GM23338 (cell line): ENCODE measurements around the gene COL4A1. TPM values are rescaled to one million over a fixed set of nuclear protein-coding genes. Genes with fewer than 3 reads are reported as not detected.

ENCODE experiments used
- ATAC-seq: fragments of 200-7000 bp; cut with Tn5 transposase; 3 replicates; pipeline ENCODE4 v1.9.1; 2020
- DNase-seq: peaks from one replicate; pipeline ENCODE4 v3.0.0-alpha.2; 2015; ENCODE audit warnings: low spot score
- H2AFZ ChIP-seq: fragments of 200-600 bp; sonication (generic); 2 replicates; pipeline ENCODE4 v1.8.0; 2016; ENCODE audit warnings: antibody characterized with exemption, mild to moderate bottlenecking, moderate library complexity
- H3F3A ChIP-seq: fragments of 200-600 bp; sonication (generic); replicated peaks from 2 replicates; pipeline ENCODE4 v1.8.0; 2017; ENCODE audit warnings: antibody characterized with exemption, mixed run types, low read depth
- H3K27ac ChIP-seq: fragments of 200-600 bp; sonication (generic); 2 replicates; pipeline ENCODE4 v1.6.1; 2016; ENCODE audit warnings: low read depth
- H3K27me3 ChIP-seq: fragments of 200-600 bp; sonication (generic); 2 replicates; pipeline ENCODE4 v1.8.0; 2016; ENCODE audit warnings: mild to moderate bottlenecking, mixed run types, moderate library complexity; ENCODE audit not compliant: insufficient read depth
- H3K36me3 ChIP-seq: fragments of 200-600 bp; sonication (generic); 2 replicates; pipeline ENCODE4 v1.8.0; 2016; ENCODE audit warnings: mild to moderate bottlenecking; ENCODE audit not compliant: insufficient read depth
- H3K4me1 ChIP-seq: fragments of 200-600 bp; sonication (generic); 2 replicates; pipeline ENCODE4 v1.8.0; 2016; ENCODE audit warnings: mild to moderate bottlenecking, moderate library complexity; ENCODE audit not compliant: insufficient read depth
- H3K4me2 ChIP-seq: fragments of 200-600 bp; sonication (generic); 2 replicates; pipeline ENCODE4 v1.7.1; 2017; ENCODE audit warnings: mixed run types
- H3K4me3 ChIP-seq: fragments of 200-600 bp; sonication (generic); 2 replicates; pipeline ENCODE4 v1.6.1; 2016; ENCODE audit warnings: mixed run types
- H3K79me2 ChIP-seq: fragments of 200-600 bp; sonication (generic); replicated peaks from 2 replicates; pipeline ENCODE4 v1.8.0; 2017; ENCODE audit warnings: mild to moderate bottlenecking; ENCODE audit not compliant: insufficient read depth
- H3K9me2 ChIP-seq: fragments of 200-600 bp; sonication (generic); 2 replicates; pipeline ENCODE4 v1.8.0; 2017; ENCODE audit not compliant: insufficient read depth
- H4K20me1 ChIP-seq: fragments of 200-600 bp; sonication (generic); replicated peaks from 2 replicates; pipeline ENCODE4 v1.8.0; 2017; ENCODE audit warnings: mild to moderate bottlenecking; ENCODE audit not compliant: insufficient read depth
- H3K27ac Mint-ChIP-seq: 2 replicates; pipeline ENCODE4 v1.8.0; 2020; ENCODE audit warnings: inconsistent platforms, mild to moderate bottlenecking, moderate library complexity, mixed read lengths
- H3K27me3 Mint-ChIP-seq: 3 replicates; pipeline ENCODE4 v1.8.0; 2022; ENCODE audit warnings: low read depth, mild to moderate bottlenecking, moderate library complexity, mixed read lengths, inconsistent platforms; ENCODE audit not compliant: insufficient read depth, poor library complexity
- H3K36me3 Mint-ChIP-seq: 3 replicates; pipeline ENCODE4 v1.8.0; 2021; ENCODE audit warnings: low read depth, mild to moderate bottlenecking, inconsistent platforms, moderate library complexity, mixed read lengths
- H3K4me1 Mint-ChIP-seq: 3 replicates; pipeline ENCODE4 v1.8.0; 2020; ENCODE audit warnings: mild to moderate bottlenecking, inconsistent platforms, mixed read lengths
- H3K4me3 Mint-ChIP-seq: 3 replicates; pipeline ENCODE4 v1.8.0; 2021; ENCODE audit warnings: moderate library complexity, mild to moderate bottlenecking, inconsistent platforms, mixed read lengths
- H3K9me3 Mint-ChIP-seq: 3 replicates; pipeline ENCODE4 v1.8.0; 2020; ENCODE audit warnings: moderate library complexity, mild to moderate bottlenecking, inconsistent platforms, mixed read lengths
- CREB1 ChIP-seq: fragments of 250-450 bp; sonication (Bioruptor Pico); IDR thresholded peaks from 2 replicates; pipeline ENCODE4 v1.5.0; 2020; ENCODE audit warnings: low read depth, mild to moderate bottlenecking, moderate library complexity
- EZH2 ChIP-seq: fragments of 200-600 bp; sonication (generic); IDR thresholded peaks from one replicate; pipeline ENCODE4 v1.8.0; 2017; ENCODE audit warnings: antibody characterized with exemption, mild to moderate bottlenecking, low read depth; ENCODE audit not compliant: unreplicated experiment
- EZH2phosphoT487 ChIP-seq: fragments of 200-600 bp; sonication (generic); IDR thresholded peaks from one replicate; pipeline ENCODE4 v1.8.1; 2018; ENCODE audit warnings: antibody characterized with exemption; ENCODE audit not compliant: unreplicated experiment
- JUNB ChIP-seq: IDR thresholded peaks from one replicate; pipeline ENCODE4 v1.6.1; 2016; ENCODE audit warnings: antibody characterized with exemption; ENCODE audit not compliant: unreplicated experiment
- NANOG ChIP-seq: IDR thresholded peaks from 2 replicates; pipeline ENCODE4 v1.6.1; 2016; ENCODE audit warnings: antibody characterized with exemption, borderline replicate concordance
- POLR2AphosphoS5 ChIP-seq: IDR thresholded peaks from 2 replicates; pipeline ENCODE4 v1.6.1; 2016; ENCODE audit warnings: antibody characterized with exemption, low read depth
- STAT1 ChIP-seq: IDR thresholded peaks from one replicate; pipeline ENCODE4 v1.6.1; 2016; ENCODE audit warnings: antibody characterized with exemption; ENCODE audit not compliant: unreplicated experiment
- ZNF114 ChIP-seq: fragments of 250-450 bp; sonication (Bioruptor Pico); IDR thresholded peaks from 2 replicates; pipeline ENCODE4 v1.5.0; 2020; ENCODE audit warnings: mild to moderate bottlenecking, moderate library complexity
- ZNF331 ChIP-seq: fragments of 250-450 bp; sonication (Bioruptor Pico); IDR thresholded peaks from 2 replicates; pipeline ENCODE4 v1.5.0; 2020; ENCODE audit warnings: low read depth, mild to moderate bottlenecking, moderate library complexity
- polyA plus RNA-seq: library from polyadenylated mRNA; unstranded; fragments of >200 nt; fragmentation: Nextera tagmentation; extraction: Ambion mirVana; gene quantifications from 2 replicates; pipeline ENCODE4 v1.2.1, GENCODE V29; 2016
- total RNA-seq: library from RNA; depleted of rRNA; stranded (reverse); fragments of >200 nt; shearing (Covaris generic); gene quantifications from 2 replicates; pipeline ENCODE4 v1.2.3, GENCODE V29; 2014
- TF ChIP-seq, protein P1 (sequence below): IDR thresholded peaks from 2 replicates; pipeline ENCODE4 v1.6.1; 2016; ENCODE audit warnings: antibody characterized with exemption
- TF ChIP-seq, protein P2 (sequence below): IDR thresholded peaks from one replicate; pipeline ENCODE4 v1.6.1; 2018; ENCODE audit warnings: antibody characterized with exemption; ENCODE audit not compliant: unreplicated experiment
- TF ChIP-seq, protein P3 (sequence below): fragments of 250-450 bp; sonication (Bioruptor Pico); IDR thresholded peaks from 2 replicates; pipeline ENCODE4 v1.5.0; 2020; ENCODE audit warnings: mild to moderate bottlenecking, moderate library complexity

The COL4A1 gene
- total and polyA plus RNA-seq, 2 experiments from 2014 or later: 39.1 to 110 TPM

DNA sequence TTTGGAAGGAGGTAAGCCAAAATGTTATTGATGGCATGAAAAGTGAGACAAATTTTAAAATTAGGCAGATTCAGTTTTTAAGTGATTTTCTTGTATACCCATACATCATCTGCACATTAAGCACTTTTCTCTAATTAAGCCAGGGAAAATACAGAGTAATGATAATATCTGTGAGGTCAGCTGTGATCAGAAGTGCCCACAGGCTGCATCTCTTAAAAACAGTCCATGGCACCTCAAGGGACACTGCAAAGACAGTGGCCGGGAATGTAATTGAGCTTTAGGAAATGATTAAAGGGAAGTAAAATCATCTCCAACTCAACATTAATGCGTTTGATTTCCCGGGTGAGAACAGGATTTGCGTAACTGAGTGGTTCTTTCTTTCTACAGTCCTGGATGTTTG lies 2.0 kb downstream of the COL4A1 start:
- no peak for ATAC-seq
- no peaks in the 10 kb centered on the region; the same call in 1 of the 2 replicates for H3K9me2 ChIP-seq
- TF ChIP-seq CREB1 (CRISPR knock-in tag) (no peak), STAT1 (no peak), ZNF114 (no peak), EZH2 (no peak), EZH2phosphoT487 (no peak), NANOG (no peak), ZNF331 (CRISPR knock-in tag) (no peak), POLR2AphosphoS5 (no peak), JUNB (no peak)
- TF ChIP-seq, protein P1, sequence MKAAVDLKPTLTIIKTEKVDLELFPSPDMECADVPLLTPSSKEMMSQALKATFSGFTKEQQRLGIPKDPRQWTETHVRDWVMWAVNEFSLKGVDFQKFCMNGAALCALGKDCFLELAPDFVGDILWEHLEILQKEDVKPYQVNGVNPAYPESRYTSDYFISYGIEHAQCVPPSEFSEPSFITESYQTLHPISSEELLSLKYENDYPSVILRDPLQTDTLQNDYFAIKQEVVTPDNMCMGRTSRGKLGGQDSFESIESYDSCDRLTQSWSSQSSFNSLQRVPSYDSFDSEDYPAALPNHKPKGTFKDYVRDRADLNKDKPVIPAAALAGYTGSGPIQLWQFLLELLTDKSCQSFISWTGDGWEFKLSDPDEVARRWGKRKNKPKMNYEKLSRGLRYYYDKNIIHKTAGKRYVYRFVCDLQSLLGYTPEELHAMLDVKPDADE: no peak
- peak overlapping the region; percentile 98 for H3K4me3 ChIP-seq
- no peak overlapping the region for H2AFZ ChIP-seq
- H3K4me1 ChIP-seq: peaks cover 36% of the 10 kb centered on the region
- H3K4me1 Mint-ChIP-seq: peaks cover 38% of the 10 kb centered on the region
- H3K36me3 ChIP-seq: no peaks in the 10 kb centered on the region
- H3K4me3 Mint-ChIP-seq: no peak overlapping the region
- H3K27me3 ChIP-seq: peaks cover 31% of the 10 kb centered on the region
- DNase-seq: no peak
- H3K9me3 Mint-ChIP-seq: peaks cover 3% of the 10 kb centered on the region; the same call in 1 of the 3 replicates
- H3K4me2 ChIP-seq: peak overlapping the region; percentile 95
- no peak overlapping the region for H3K27ac Mint-ChIP-seq
- no peak overlapping the region for H3K27ac ChIP-seq
- H3F3A ChIP-seq: no peaks in the 10 kb centered on the region
- H4K20me1 ChIP-seq: no peaks in the 10 kb centered on the region; the same call in 1 of the 2 replicates
- H3K79me2 ChIP-seq: peaks cover 57% of the 10 kb centered on the region
- peaks cover 2% of the 10 kb centered on the region; the same call in 2 of the 3 replicates for H3K36me3 Mint-ChIP-seq
- peaks cover 20% of the 10 kb centered on the region for H3K27me3 Mint-ChIP-seq

DNA sequence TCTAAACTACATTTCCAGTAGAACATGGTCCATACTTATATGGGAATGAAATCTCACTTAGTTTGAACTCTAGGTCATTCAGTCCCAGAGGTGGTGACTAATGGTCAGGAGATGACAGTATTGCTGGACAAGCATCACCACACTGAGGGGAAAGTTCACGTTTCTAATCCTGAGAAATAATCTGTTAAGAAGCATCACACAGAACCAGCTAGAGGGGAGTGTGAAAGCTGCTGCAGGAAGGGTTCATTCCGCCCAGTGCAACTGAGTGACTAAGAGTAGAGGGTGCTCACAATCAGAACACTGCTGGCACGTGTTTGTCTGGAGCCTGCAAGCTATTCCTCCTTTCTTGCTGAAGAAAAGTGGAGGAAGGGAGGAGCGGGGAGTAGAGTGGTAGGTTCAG lies 2.7 kb downstream of the COL4A1 start:
- no peak overlapping the region for H3K4me3 Mint-ChIP-seq
- DNase-seq: no peak
- TF ChIP-seq STAT1 (no peak), ZNF331 (CRISPR knock-in tag) (no peak), POLR2AphosphoS5 (no peak), EZH2phosphoT487 (no peak)
- TF ChIP-seq, protein P2, sequence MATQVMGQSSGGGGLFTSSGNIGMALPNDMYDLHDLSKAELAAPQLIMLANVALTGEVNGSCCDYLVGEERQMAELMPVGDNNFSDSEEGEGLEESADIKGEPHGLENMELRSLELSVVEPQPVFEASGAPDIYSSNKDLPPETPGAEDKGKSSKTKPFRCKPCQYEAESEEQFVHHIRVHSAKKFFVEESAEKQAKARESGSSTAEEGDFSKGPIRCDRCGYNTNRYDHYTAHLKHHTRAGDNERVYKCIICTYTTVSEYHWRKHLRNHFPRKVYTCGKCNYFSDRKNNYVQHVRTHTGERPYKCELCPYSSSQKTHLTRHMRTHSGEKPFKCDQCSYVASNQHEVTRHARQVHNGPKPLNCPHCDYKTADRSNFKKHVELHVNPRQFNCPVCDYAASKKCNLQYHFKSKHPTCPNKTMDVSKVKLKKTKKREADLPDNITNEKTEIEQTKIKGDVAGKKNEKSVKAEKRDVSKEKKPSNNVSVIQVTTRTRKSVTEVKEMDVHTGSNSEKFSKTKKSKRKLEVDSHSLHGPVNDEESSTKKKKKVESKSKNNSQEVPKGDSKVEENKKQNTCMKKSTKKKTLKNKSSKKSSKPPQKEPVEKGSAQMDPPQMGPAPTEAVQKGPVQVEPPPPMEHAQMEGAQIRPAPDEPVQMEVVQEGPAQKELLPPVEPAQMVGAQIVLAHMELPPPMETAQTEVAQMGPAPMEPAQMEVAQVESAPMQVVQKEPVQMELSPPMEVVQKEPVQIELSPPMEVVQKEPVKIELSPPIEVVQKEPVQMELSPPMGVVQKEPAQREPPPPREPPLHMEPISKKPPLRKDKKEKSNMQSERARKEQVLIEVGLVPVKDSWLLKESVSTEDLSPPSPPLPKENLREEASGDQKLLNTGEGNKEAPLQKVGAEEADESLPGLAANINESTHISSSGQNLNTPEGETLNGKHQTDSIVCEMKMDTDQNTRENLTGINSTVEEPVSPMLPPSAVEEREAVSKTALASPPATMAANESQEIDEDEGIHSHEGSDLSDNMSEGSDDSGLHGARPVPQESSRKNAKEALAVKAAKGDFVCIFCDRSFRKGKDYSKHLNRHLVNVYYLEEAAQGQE: no peak
- TF ChIP-seq, protein P3, sequence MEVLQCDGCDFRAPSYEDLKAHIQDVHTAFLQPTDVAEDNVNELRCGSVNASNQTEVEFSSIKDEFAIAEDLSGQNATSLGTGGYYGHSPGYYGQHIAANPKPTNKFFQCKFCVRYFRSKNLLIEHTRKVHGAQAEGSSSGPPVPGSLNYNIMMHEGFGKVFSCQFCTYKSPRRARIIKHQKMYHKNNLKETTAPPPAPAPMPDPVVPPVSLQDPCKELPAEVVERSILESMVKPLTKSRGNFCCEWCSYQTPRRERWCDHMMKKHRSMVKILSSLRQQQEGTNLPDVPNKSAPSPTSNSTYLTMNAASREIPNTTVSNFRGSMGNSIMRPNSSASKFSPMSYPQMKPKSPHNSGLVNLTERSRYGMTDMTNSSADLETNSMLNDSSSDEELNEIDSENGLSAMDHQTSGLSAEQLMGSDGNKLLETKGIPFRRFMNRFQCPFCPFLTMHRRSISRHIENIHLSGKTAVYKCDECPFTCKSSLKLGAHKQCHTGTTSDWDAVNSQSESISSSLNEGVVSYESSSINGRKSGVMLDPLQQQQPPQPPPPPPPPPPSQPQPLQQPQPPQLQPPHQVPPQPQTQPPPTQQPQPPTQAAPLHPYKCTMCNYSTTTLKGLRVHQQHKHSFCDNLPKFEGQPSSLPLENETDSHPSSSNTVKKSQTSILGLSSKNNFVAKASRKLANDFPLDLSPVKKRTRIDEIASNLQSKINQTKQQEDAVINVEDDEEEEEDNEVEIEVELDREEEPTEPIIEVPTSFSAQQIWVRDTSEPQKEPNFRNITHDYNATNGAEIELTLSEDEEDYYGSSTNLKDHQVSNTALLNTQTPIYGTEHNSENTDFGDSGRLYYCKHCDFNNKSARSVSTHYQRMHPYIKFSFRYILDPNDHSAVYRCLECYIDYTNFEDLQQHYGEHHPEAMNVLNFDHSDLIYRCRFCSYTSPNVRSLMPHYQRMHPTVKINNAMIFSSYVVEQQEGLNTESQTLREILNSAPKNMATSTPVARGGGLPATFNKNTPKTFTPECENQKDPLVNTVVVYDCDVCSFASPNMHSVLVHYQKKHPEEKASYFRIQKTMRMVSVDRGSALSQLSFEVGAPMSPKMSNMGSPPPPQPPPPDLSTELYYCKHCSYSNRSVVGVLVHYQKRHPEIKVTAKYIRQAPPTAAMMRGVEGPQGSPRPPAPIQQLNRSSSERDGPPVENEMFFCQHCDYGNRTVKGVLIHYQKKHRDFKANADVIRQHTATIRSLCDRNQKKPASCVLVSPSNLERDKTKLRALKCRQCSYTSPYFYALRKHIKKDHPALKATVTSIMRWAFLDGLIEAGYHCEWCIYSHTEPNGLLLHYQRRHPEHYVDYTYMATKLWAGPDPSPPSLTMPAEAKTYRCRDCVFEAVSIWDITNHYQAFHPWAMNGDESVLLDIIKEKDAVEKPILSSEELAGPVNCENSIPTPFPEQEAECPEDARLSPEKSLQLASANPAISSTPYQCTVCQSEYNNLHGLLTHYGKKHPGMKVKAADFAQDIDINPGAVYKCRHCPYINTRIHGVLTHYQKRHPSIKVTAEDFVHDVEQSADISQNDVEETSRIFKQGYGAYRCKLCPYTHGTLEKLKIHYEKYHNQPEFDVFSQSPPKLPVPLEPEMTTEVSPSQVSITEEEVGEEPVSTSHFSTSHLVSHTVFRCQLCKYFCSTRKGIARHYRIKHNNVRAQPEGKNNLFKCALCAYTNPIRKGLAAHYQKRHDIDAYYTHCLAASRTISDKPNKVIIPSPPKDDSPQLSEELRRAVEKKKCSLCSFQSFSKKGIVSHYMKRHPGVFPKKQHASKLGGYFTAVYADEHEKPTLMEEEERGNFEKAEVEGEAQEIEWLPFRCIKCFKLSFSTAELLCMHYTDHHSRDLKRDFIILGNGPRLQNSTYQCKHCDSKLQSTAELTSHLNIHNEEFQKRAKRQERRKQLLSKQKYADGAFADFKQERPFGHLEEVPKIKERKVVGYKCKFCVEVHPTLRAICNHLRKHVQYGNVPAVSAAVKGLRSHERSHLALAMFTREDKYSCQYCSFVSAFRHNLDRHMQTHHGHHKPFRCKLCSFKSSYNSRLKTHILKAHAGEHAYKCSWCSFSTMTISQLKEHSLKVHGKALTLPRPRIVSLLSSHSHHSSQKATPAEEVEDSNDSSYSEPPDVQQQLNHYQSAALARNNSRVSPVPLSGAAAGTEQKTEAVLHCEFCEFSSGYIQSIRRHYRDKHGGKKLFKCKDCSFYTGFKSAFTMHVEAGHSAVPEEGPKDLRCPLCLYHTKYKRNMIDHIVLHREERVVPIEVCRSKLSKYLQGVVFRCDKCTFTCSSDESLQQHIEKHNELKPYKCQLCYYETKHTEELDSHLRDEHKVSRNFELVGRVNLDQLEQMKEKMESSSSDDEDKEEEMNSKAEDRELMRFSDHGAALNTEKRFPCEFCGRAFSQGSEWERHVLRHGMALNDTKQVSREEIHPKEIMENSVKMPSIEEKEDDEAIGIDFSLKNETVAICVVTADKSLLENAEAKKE (CRISPR knock-in tag): no peak

More for the DNA sequence above, 2.7 kb downstream of the COL4A1 start:
- Histone ChIP-seq H3K27me3 (peaks cover 30% of the 10 kb centered on the region), H3K9me2 (no peaks in the 10 kb centered on the region; the same call in 1 of the 2 replicates), H3K79me2 (peaks cover 50% of the 10 kb centered on the region), H3K4me2 (no peak overlapping the region), H3F3A (0 out of 2 replicates have a peak, but pooled peaks cover 4% of the 10 kb centered on the region), H2AFZ (no peak overlapping the region), H3K36me3 (no peaks in the 10 kb centered on the region), H4K20me1 (no peaks in the 10 kb centered on the region; the same call in 1 of the 2 replicates), H3K27ac (no peak overlapping the region), H3K4me1 (peaks cover 38% of the 10 kb centered on the region), H3K4me3 (no peak overlapping the region)
- Mint-ChIP-seq H3K36me3 (no peaks in the 10 kb centered on the region; the same call in 1 of the 3 replicates), H3K4me1 (peaks cover 41% of the 10 kb centered on the region), H3K9me3 (peaks cover 3% of the 10 kb centered on the region; the same call in 1 of the 3 replicates), H3K27me3 (peaks cover 20% of the 10 kb centered on the region), H3K27ac (no peak overlapping the region)
- ATAC-seq: no peak
